Left ventricle myocardium inferior (tissue), 1 donor: ENCODE data around the gene LRRFIP1. TPM values are rescaled to one million over a fixed set of nuclear protein-coding genes. Genes with fewer than 3 reads are reported as not detected.

Experiments
- DNase-seq: peaks from one replicate; pipeline ENCODE4 v3.0.0-alpha.2; 2020
- H3K27ac ChIP-seq: fragments of 200-600 bp; replicated peaks from 2 replicates; pipeline ENCODE4 v1.8.0; 2021
- H3K27me3 ChIP-seq: fragments of 200-600 bp; 2 replicates; pipeline ENCODE4 v1.8.0; 2021; ENCODE audit warnings: low read depth
- H3K36me3 ChIP-seq: fragments of 200-600 bp; 2 replicates; pipeline ENCODE4 v1.8.0; 2021
- H3K4me1 ChIP-seq: fragments of 200-600 bp; 2 replicates; pipeline ENCODE4 v1.8.0; 2021
- H3K4me3 ChIP-seq: fragments of 200-600 bp; 2 replicates; pipeline ENCODE4 v1.8.0; 2021; ENCODE audit warnings: mild to moderate bottlenecking, moderate library complexity
- H3K9me3 ChIP-seq: fragments of 200-600 bp; replicated peaks from 2 replicates; pipeline ENCODE4 v1.8.0; 2021
- intact Hi-C: fragments of 100-400 bp; cut with micrococcal nuclease; formaldehyde crosslinking; loops from one replicate; pipeline ENCODE4 v1.11.0; 2022
- total RNA-seq: library from RNA; stranded (reverse); fragmentation: NEBNext Ultra II Directional; extraction: Animal tissue kit (Norgen Biotek cat#: 25700); gene quantifications from one replicate; pipeline ENCODE4 v1.2.1, GENCODE V29; 2021
- TF ChIP-seq, protein P1 (sequence below): fragments of 200-600 bp; IDR thresholded peaks from 2 replicates; pipeline ENCODE4 v1.8.0; 2021; ENCODE audit warnings: antibody characterized with exemption, mild to moderate bottlenecking, borderline replicate concordance
- donor health status: DM: no; HTN: yes; CAD: no; lungs with severe emphysema.

LRRFIP1 gene
- total RNA-seq, 1 donor from 2014 or later, result 97.1 TPM

DNA sequence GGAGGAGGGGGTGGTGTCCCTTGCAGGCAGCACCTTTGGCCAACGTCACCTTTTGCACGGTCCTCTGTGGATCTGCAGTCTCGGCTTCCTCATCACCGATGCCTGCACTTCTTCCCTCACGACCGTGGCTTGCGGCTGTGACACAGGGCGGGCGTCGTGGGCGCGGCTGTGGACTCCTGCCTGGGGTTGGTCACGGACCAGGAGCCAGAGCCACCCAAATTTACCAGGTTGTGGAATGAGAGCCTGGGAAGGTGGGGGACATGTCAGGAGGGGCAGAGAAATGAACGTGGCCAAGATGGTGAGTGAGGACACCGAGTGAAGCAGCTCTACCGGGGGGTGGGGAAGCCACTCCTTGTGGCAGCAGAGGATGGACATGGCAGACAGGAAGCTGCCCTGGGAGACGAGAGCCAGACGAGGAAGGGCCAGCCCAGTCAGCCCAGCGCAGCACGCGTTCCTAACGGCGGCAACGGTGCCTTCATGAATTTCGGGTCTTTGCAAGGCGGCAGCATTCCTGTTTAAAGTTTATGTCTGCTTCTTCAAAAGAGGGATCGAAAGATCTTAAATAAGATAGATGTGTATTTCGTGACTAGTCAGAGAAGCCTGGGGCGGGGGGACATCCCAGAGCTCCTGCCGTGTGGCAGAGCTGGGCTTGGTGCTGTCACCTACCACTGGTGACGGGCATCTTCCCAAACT lies 84.2 kb downstream of the LRRFIP1 start:
- Histone ChIP-seq H3K36me3 (peaks cover 27% of the 10 kb centered on the region), H3K4me3 (no peak overlapping the region), H3K9me3 (no peaks in the 10 kb centered on the region), H3K4me1 (peaks cover 83% of the 10 kb centered on the region), H3K27ac (peak overlapping the region; percentile 87), H3K27me3 (no peaks in the 10 kb centered on the region)
- TF ChIP-seq, protein P1, sequence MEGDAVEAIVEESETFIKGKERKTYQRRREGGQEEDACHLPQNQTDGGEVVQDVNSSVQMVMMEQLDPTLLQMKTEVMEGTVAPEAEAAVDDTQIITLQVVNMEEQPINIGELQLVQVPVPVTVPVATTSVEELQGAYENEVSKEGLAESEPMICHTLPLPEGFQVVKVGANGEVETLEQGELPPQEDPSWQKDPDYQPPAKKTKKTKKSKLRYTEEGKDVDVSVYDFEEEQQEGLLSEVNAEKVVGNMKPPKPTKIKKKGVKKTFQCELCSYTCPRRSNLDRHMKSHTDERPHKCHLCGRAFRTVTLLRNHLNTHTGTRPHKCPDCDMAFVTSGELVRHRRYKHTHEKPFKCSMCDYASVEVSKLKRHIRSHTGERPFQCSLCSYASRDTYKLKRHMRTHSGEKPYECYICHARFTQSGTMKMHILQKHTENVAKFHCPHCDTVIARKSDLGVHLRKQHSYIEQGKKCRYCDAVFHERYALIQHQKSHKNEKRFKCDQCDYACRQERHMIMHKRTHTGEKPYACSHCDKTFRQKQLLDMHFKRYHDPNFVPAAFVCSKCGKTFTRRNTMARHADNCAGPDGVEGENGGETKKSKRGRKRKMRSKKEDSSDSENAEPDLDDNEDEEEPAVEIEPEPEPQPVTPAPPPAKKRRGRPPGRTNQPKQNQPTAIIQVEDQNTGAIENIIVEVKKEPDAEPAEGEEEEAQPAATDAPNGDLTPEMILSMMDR, result no peak
- intact Hi-C loops, result no loop called here
- no peak for DNase-seq

DNA sequence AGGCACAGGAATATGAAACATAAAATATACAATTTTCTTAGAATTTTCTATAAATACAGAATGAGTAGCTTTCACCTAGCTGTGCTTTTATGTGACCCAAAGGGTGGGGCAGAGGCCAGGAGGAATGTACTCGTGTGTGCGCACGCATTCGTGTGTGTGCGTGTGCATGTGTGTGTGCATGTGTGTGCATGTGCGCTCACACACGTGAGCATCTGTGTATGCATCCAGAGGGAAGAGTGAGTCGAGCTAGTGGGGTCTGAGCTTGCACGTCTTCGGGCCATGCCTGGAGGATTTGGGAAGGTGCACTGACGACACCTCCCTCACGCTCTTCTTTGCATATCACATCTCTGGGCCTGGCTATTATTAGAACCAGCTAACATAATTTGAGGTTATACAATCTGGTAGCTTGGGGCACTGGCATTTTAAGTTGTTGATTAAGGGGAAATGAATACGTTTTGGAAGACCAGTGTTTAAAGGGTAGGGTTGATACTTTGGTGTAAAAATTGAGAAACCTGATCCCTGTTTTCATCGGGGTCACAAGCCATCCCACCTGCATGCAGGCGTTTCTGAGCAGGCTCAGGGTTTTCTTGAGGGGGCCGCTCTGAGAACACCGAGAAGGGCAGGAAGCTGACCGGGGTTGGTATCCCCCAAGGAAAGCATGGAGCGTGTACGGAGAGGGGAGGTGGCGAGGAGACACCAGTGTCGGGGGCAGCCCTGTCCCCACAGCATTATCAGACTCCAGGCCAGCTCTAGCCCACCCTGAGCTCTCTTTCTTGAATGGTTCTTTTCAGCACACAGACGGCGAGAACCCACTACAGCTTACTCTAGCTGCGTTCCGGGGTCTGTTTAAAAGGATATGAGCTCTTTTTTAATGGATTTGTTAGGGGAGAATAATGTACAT lies 85.3 kb downstream of the LRRFIP1 start:
- Histone ChIP-seq H3K36me3 (peaks cover 27% of the 10 kb centered on the region), H3K9me3 (no peaks in the 10 kb centered on the region), H3K27ac (peak overlapping the region; percentile 87), H3K4me3 (peak overlapping the region; percentile 19), H3K4me1 (peaks cover 81% of the 10 kb centered on the region), H3K27me3 (no peaks in the 10 kb centered on the region)
- no peak for DNase-seq
- TF ChIP-seq, protein P1, result no peak
- intact Hi-C loops, result no loop called here

GRCh38 chr2:237714690-237715458 lies 87.5 kb downstream of the LRRFIP1 start:
- H3K27ac ChIP-seq, result peak overlapping the region; percentile 87
- DNase-seq, result no peak
- TF ChIP-seq, protein P1, result no peak
- intact Hi-C loops, result no loop called here
- H3K4me3 ChIP-seq, result peak overlapping the region; percentile 51
- peaks cover 22% of the 10 kb centered on the region for H3K36me3 ChIP-seq
- no peaks in the 10 kb centered on the region for H3K9me3 ChIP-seq
- peaks cover 73% of the 10 kb centered on the region for H3K4me1 ChIP-seq
- no peaks in the 10 kb centered on the region for H3K27me3 ChIP-seq

DNA sequence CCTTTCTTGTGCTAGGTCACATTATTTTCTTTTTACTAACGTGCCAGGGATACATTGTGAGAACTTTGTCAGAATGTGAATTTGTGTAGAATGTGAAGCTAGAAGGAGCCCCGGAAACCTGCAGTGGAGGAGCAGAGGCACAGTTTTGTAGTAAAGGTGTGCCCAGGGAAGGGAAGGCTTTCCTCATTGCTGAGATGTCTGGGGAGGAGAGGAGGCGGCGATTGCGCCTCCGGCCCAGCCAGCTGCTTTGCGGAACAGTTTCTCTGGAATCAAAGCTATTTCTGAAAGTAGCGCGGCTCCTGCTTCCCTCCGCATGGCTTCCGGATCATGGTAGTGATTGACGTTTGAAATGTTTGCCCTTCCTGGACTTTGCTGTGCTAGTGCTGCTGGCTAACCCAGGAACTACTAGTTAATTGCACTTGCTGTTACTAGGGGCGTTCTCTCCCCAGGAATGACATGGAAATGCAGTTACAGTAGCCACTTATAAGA lies 88.1 kb downstream of the LRRFIP1 start:
- Histone ChIP-seq H3K4me1 (peaks cover 76% of the 10 kb centered on the region), H3K36me3 (peaks cover 16% of the 10 kb centered on the region), H3K9me3 (no peaks in the 10 kb centered on the region), H3K27ac (peak overlapping the region; percentile 87), H3K27me3 (no peaks in the 10 kb centered on the region), H3K4me3 (peak overlapping the region; percentile 51)
- DNase-seq, result no peak
- intact Hi-C loops, result no loop called here
- TF ChIP-seq, protein P1, result peak; percentile 21

GRCh38 chr2:237716011-237716410 lies 88.6 kb downstream of the LRRFIP1 start:
- Histone ChIP-seq H3K36me3 (peaks cover 12% of the 10 kb centered on the region), H3K27ac (peak overlapping the region; percentile 87), H3K4me1 (peaks cover 78% of the 10 kb centered on the region), H3K9me3 (no peaks in the 10 kb centered on the region), H3K27me3 (no peaks in the 10 kb centered on the region), H3K4me3 (peak overlapping the region; percentile 51)
- no peak for DNase-seq
- TF ChIP-seq, protein P1, result no peak
- intact Hi-C loops, result no loop called here
